Measurements from ENCODE around the gene DDX1. TPM values are rescaled to one million over a fixed set of nuclear protein-coding genes. Genes with fewer than 3 reads are reported as not detected.

DDX1 gene
- total and polyA plus RNA-seq, 2 experiments from 2014 or later, result 99.9 to 102 TPM

DNA sequence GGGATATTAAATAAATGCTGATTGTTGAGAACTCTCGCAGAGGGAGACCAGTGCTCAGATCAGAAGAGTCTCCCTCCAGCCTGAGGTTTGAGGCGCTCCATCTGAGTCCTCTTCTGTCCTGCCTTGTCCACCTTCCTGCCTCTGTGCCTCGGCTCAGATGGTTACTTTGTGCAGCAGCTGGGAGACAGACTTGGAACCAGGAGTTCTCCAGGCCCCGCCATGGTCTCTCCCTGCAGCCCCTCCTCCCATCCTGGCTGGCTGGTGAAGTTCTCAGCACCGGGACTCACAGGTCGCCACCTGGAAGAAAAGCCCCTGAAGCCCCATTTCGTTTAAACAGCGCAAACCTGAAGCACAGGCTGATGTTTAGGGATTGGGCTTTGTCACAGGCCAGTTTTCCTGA is 60.6 kb downstream of the DDX1 start:
- no peaks in the 10 kb centered on the region for H4K20me1 ChIP-seq (replicated peaks; ENCODE audit: insufficient read depth)
- no peak for TF ChIP-seq ZNF331 (CRISPR knock-in tag; IDR thresholded peaks at IDR 0.05; ENCODE audit: low read depth)
- TF ChIP-seq, protein P1, sequence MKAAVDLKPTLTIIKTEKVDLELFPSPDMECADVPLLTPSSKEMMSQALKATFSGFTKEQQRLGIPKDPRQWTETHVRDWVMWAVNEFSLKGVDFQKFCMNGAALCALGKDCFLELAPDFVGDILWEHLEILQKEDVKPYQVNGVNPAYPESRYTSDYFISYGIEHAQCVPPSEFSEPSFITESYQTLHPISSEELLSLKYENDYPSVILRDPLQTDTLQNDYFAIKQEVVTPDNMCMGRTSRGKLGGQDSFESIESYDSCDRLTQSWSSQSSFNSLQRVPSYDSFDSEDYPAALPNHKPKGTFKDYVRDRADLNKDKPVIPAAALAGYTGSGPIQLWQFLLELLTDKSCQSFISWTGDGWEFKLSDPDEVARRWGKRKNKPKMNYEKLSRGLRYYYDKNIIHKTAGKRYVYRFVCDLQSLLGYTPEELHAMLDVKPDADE (IDR thresholded peaks at IDR 0.05), result no peak
- no peak for TF ChIP-seq CREB1 (CRISPR knock-in tag; IDR thresholded peaks at IDR 0.05; ENCODE audit: low read depth)
- TF ChIP-seq JUNB (IDR thresholded peaks at IDR 0.05; ENCODE audit: unreplicated experiment), result no peak
- TF ChIP-seq, protein P2, sequence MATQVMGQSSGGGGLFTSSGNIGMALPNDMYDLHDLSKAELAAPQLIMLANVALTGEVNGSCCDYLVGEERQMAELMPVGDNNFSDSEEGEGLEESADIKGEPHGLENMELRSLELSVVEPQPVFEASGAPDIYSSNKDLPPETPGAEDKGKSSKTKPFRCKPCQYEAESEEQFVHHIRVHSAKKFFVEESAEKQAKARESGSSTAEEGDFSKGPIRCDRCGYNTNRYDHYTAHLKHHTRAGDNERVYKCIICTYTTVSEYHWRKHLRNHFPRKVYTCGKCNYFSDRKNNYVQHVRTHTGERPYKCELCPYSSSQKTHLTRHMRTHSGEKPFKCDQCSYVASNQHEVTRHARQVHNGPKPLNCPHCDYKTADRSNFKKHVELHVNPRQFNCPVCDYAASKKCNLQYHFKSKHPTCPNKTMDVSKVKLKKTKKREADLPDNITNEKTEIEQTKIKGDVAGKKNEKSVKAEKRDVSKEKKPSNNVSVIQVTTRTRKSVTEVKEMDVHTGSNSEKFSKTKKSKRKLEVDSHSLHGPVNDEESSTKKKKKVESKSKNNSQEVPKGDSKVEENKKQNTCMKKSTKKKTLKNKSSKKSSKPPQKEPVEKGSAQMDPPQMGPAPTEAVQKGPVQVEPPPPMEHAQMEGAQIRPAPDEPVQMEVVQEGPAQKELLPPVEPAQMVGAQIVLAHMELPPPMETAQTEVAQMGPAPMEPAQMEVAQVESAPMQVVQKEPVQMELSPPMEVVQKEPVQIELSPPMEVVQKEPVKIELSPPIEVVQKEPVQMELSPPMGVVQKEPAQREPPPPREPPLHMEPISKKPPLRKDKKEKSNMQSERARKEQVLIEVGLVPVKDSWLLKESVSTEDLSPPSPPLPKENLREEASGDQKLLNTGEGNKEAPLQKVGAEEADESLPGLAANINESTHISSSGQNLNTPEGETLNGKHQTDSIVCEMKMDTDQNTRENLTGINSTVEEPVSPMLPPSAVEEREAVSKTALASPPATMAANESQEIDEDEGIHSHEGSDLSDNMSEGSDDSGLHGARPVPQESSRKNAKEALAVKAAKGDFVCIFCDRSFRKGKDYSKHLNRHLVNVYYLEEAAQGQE (IDR thresholded peaks at IDR 0.05; ENCODE audit: unreplicated experiment), result no peak
- no peak for TF ChIP-seq POLR2AphosphoS5 (IDR thresholded peaks at IDR 0.05; ENCODE audit: low read depth)
- TF ChIP-seq NANOG (IDR thresholded peaks at IDR 0.05; ENCODE audit: borderline replicate concordance), result no peak
- no peak for TF ChIP-seq ZNF114 (CRISPR knock-in tag; IDR thresholded peaks at IDR 0.05)
- no peak for TF ChIP-seq EZH2phosphoT487 (IDR thresholded peaks at IDR 0.05; ENCODE audit: unreplicated experiment)
- TF ChIP-seq, protein P3, sequence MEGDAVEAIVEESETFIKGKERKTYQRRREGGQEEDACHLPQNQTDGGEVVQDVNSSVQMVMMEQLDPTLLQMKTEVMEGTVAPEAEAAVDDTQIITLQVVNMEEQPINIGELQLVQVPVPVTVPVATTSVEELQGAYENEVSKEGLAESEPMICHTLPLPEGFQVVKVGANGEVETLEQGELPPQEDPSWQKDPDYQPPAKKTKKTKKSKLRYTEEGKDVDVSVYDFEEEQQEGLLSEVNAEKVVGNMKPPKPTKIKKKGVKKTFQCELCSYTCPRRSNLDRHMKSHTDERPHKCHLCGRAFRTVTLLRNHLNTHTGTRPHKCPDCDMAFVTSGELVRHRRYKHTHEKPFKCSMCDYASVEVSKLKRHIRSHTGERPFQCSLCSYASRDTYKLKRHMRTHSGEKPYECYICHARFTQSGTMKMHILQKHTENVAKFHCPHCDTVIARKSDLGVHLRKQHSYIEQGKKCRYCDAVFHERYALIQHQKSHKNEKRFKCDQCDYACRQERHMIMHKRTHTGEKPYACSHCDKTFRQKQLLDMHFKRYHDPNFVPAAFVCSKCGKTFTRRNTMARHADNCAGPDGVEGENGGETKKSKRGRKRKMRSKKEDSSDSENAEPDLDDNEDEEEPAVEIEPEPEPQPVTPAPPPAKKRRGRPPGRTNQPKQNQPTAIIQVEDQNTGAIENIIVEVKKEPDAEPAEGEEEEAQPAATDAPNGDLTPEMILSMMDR (conservative IDR thresholded peaks at IDR 0.05; ENCODE audit: low read depth in 2 of 2), result no peak
- no peak for TF ChIP-seq EZH2 (IDR thresholded peaks at IDR 0.05; ENCODE audit: low read depth, unreplicated experiment)
- TF ChIP-seq, protein P4, sequence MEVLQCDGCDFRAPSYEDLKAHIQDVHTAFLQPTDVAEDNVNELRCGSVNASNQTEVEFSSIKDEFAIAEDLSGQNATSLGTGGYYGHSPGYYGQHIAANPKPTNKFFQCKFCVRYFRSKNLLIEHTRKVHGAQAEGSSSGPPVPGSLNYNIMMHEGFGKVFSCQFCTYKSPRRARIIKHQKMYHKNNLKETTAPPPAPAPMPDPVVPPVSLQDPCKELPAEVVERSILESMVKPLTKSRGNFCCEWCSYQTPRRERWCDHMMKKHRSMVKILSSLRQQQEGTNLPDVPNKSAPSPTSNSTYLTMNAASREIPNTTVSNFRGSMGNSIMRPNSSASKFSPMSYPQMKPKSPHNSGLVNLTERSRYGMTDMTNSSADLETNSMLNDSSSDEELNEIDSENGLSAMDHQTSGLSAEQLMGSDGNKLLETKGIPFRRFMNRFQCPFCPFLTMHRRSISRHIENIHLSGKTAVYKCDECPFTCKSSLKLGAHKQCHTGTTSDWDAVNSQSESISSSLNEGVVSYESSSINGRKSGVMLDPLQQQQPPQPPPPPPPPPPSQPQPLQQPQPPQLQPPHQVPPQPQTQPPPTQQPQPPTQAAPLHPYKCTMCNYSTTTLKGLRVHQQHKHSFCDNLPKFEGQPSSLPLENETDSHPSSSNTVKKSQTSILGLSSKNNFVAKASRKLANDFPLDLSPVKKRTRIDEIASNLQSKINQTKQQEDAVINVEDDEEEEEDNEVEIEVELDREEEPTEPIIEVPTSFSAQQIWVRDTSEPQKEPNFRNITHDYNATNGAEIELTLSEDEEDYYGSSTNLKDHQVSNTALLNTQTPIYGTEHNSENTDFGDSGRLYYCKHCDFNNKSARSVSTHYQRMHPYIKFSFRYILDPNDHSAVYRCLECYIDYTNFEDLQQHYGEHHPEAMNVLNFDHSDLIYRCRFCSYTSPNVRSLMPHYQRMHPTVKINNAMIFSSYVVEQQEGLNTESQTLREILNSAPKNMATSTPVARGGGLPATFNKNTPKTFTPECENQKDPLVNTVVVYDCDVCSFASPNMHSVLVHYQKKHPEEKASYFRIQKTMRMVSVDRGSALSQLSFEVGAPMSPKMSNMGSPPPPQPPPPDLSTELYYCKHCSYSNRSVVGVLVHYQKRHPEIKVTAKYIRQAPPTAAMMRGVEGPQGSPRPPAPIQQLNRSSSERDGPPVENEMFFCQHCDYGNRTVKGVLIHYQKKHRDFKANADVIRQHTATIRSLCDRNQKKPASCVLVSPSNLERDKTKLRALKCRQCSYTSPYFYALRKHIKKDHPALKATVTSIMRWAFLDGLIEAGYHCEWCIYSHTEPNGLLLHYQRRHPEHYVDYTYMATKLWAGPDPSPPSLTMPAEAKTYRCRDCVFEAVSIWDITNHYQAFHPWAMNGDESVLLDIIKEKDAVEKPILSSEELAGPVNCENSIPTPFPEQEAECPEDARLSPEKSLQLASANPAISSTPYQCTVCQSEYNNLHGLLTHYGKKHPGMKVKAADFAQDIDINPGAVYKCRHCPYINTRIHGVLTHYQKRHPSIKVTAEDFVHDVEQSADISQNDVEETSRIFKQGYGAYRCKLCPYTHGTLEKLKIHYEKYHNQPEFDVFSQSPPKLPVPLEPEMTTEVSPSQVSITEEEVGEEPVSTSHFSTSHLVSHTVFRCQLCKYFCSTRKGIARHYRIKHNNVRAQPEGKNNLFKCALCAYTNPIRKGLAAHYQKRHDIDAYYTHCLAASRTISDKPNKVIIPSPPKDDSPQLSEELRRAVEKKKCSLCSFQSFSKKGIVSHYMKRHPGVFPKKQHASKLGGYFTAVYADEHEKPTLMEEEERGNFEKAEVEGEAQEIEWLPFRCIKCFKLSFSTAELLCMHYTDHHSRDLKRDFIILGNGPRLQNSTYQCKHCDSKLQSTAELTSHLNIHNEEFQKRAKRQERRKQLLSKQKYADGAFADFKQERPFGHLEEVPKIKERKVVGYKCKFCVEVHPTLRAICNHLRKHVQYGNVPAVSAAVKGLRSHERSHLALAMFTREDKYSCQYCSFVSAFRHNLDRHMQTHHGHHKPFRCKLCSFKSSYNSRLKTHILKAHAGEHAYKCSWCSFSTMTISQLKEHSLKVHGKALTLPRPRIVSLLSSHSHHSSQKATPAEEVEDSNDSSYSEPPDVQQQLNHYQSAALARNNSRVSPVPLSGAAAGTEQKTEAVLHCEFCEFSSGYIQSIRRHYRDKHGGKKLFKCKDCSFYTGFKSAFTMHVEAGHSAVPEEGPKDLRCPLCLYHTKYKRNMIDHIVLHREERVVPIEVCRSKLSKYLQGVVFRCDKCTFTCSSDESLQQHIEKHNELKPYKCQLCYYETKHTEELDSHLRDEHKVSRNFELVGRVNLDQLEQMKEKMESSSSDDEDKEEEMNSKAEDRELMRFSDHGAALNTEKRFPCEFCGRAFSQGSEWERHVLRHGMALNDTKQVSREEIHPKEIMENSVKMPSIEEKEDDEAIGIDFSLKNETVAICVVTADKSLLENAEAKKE (CRISPR knock-in tag; IDR thresholded peaks at IDR 0.05), result no peak
- no peak for TF ChIP-seq STAT1 (IDR thresholded peaks at IDR 0.05; ENCODE audit: unreplicated experiment)
- Mint-ChIP-seq H3K9me3 (no peaks in the 10 kb centered on the region), H3K27me3 (ENCODE audit: insufficient read depth, low read depth, poor library complexity) (peaks cover 12% of the 10 kb centered on the region), H3K4me1 (peaks cover 3% of the 10 kb centered on the region), H3K36me3 (ENCODE audit: low read depth) (no peaks in the 10 kb centered on the region), H3K27ac (no peak overlapping the region), H3K4me3 (no peak overlapping the region)
- DNase-seq (ENCODE audit: low spot score) (no peak), ATAC-seq (no peak)
- H3K4me3 ChIP-seq, result no peak overlapping the region
- no peak overlapping the region for H3K27ac ChIP-seq (ENCODE audit: low read depth)
- H3K27me3 ChIP-seq (ENCODE audit: insufficient read depth), result no peaks in the 10 kb centered on the region
- no peaks in the 10 kb centered on the region for H3K79me2 ChIP-seq (replicated peaks; ENCODE audit: insufficient read depth)
- no peaks in the 10 kb centered on the region for H3K9me2 ChIP-seq (ENCODE audit: insufficient read depth)
- no peaks in the 10 kb centered on the region for H3K4me1 ChIP-seq (ENCODE audit: insufficient read depth)
- H3F3A ChIP-seq (replicated peaks; ENCODE audit: low read depth), result no peaks in the 10 kb centered on the region
- H2AFZ ChIP-seq, result no peak overlapping the region
- no peak overlapping the region for H3K4me2 ChIP-seq
- no peaks in the 10 kb centered on the region for H3K36me3 ChIP-seq (ENCODE audit: insufficient read depth)

Data from GM23338 (cell line).